Smooth muscle cell of the brain vasculature (primary cell): ENCODE data around the gene E2F3.
"Not testable (repeated sequence)": the region's sequence is repeated elsewhere in the genome, so short reads cannot be mapped to it uniquely, and the experiment has no call there.

Experiments
- DNase-seq: peaks from one replicate; pipeline ENCODE4 v3.0.0-alpha.2; 2012; ENCODE audit warnings: low read depth, low spot score

The E2F3 gene

DNA sequence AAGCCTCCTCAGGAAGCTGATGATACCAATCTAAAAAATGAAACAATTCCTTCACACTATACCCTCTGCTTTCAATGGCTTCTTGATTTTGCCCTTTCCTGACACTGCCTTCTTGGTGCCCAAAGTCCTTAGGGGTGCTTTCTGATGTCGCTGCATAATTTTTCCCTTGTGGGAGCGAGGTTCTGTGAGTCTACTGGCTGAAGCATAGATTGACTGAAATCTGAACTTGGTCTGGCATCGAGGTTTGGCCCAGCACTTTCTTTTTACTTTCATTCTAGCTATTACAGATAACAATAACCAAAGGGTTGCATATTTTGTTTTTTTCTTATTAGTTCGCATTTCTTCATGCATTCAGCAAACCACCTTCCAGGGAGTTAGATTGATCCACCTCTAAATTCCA is 65.8 kb downstream of the E2F3 start:
- no peak for DNase-seq

DNA sequence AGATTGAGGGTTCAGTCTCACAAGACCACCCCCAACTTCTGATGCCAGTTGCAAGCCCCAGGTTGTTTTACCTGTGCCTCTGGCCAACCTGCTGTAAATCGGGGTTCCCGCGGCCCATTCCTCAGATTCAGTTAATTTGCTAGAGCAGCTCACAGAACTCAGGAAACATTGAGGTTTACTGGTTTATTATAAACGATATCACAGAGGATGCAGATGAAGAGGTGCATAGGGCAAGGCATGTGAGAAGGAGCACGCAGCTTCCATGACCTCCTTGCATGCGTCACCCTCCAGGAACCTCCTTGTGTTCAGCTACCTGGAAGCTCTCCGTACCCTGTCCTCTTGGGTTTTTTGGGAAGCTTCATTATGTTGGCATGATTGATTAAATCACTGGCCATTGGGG is 66.5 kb downstream of the E2F3 start:
- no peak for DNase-seq

DNA sequence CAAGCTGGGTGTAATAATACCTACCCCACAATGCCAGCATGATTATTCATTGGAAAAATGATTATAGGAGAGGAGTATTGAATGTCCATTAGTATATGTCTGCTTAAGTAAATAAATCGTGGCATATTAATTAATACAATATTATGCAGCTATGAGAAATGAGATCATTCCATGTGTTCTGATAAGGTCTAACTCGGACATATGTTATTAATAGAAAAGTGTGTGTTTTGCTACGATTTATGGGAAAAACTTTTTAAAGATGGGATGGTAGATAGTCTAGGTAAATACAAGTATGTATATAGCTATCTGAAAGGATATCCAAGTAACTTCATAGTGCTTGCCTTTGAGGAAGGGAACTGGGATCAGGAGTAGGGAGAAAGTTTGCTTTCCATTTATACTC is 71.1 kb downstream of the E2F3 start:
- no peak for DNase-seq

DNA sequence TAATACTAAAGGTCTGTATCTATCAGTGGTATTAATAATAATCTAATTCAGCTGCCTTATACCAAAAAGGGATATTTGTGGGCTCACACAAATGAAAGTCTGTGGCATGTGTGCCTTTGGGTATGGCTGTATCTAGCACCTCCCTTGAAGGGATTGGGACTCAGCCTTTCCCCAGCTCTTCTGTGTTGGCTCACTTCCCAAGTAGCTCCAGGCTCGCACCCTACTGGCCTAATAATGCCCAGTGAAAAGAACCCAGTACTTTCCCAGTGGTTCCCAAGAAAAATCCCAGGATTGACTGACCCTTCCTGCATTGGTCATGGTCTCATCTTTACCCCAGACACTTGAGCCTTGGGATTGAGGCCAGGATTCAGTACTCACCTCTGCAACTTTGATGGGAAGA is 71.8 kb downstream of the E2F3 start:
- DNase-seq = no peak

DNA sequence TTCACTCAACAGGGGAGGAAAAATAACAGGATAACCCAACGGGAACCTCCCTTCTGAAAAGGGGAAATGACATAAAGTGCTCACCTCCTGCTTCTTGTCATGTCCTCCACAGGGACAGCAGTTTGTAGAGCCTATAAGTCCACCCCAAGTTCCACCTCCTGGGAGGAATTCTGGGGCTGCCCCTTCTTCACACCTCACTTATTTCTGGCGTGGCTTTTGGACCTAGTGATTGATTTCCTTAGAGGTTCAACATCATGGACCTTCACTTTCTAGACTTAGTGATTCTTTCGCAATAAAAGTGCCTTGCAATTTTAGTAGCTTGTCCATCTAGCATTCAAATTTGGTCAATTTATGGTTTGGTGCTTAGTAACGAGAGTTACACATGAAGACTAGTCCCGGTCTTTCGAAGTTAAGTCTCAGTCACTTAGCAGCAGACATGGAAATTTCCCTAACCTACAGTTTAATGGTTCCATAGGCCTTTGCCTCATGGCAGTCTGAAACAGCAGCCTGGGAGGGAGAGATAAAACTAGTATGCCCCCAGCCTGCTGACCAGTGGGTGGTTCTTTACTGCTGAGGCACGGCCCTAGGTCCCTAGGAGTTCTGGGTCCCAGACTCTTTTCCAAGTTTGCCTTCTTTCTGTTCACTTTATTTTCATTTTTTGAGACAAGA is 73.3 kb downstream of the E2F3 start:
- DNase-seq = no peak

DNA sequence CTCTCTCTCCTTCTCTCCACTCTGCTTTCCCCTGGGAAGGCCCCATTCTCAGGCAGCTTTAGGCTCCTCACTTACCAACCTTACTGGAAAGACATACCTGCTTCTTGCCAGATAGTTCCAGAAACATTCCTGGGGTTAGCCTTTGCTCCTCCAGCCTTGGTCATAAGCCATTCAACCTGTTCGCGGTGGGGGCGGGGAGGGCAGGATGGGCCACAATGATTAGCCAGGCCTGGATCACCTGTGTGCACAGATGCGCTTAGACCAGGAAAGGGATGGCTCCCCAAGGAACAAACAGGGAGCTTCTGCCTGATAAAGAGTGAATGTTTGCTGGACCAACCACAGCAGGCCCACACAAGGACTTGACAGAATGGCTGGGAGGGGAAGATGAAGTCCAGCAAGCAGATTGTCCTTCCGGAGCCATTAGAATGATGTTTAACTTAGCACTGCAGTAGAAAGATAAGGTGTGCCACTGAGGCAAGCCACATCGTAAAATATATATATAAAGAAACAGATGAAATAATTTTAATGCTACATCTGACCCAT is 74.9 kb downstream of the E2F3 start:
- no peak for DNase-seq

DNA sequence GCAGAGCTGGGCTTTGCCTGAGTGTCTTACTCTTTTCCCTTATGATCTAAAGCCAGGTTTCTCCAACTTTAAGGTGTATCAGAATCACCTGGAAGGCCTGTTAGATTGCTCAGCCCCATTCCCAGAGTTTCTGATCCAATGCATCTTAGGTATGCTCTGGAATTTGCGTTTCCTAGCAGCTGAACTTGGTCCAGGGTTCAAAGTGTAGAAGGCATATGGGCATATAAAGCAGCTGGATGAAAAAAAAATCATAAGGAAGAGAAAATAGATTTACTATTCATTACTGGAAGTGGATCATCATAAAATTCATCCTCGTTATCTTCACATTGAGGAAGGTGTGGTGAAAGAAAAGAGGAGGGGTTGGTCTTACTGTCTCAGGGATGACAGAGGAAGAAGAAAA is 75.8 kb downstream of the E2F3 start:
- DNase-seq = no peak

DNA sequence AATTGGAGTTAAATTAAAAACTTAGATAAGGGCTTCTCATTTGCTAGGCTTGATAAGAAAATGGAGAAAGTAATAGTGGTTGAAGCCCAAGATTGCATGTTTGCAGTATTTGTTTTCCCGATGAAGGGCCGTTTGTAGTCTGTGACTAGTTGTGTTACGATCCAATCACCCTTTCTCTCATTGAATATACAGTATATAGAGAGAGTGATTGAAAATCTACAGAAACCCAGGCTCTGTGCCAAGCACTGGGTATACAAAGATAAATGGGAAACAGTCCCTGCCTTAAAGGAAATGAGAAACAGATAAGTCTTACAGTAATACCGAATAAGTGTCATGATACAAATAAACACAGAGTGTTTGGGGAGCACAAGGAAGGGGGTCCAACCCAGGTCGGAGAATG is 77.4 kb downstream of the E2F3 start:
- DNase-seq = no peak

DNA sequence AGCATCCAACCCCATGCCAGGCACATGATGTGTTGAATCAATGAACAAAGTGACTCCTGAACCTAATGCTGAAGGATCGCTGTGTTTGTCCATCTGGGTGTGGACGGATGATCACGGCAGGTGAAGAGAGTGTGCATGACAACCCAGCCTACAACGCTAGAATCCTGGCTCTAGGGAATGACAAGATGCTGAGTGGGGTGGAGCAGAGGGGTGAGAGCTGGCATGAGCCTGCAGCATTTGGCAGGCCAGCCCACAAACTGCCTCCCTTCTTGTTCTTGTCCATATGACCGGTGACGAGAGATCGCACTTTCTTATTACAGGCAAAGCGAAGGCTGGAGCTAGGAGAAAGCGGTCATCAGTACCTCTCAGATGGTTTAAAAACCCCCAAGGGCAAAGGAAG is 77.8 kb downstream of the E2F3 start:
- no peak for DNase-seq

DNA sequence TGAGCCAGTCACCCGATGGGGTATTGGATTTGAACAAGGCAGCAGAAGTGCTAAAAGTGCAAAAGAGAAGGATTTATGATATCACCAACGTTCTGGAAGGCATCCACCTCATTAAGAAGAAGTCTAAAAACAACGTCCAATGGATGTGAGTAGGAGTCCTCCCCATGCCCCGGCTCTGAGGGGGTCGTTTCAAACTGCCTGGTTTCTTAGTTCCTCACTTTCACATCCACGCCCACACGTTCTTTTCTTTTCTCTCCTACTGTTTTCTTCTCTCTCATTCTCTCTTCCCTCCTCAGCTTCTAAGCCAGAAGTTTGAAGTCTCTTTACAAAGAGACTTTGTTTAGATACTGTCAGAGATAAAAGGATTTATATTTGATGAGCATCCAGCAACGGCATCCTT is 79.6 kb downstream of the E2F3 start:
- no peak for DNase-seq

- DNase-seq = no peak
Measured at GRCh38 chr6:20483887-20484497, 82.3 kb downstream of the E2F3 start.

DNA sequence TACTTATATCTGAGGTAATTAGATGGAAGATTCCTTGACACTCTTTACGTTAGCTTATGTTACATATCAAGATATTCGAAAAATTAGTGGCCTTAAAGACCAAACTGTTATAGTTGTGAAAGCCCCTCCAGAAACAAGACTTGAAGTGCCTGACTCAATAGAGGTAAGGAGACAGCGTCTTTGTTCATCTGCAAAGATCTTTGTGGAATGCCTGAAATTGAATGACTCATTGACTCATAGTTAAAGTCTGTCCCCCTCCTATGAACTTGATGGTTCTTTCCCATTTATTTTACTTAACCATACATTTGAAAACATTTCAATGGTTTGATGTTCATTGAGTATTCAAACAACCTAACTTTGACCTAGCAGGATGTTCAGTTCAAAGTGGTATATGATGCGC is 85.0 kb downstream of the E2F3 start:
- DNase-seq = no peak

GRCh38 chr6:20487669-20488375 is 86.1 kb downstream of the E2F3 start:
- DNase-seq = peak; percentile 6

DNA sequence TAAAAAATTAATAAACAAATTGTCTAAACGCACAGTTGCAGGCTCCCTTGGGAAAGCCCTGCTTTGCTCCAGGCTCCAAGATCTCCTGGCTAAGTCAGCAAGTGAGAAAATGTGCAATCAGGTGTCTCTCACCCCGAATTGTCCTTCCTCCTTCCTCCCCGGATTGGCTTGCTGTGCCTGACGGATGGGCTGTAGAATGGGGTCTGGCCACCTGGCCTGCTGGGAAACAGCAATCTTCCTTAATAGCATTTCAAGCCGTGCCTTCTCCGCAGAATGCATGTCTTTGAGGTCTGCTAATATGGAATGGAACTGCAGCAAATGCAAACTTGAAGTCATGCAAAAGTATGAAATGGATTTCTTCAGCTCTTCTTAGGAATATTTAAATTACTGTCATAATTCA is 88.9 kb downstream of the E2F3 start:
- no peak for DNase-seq

DNA sequence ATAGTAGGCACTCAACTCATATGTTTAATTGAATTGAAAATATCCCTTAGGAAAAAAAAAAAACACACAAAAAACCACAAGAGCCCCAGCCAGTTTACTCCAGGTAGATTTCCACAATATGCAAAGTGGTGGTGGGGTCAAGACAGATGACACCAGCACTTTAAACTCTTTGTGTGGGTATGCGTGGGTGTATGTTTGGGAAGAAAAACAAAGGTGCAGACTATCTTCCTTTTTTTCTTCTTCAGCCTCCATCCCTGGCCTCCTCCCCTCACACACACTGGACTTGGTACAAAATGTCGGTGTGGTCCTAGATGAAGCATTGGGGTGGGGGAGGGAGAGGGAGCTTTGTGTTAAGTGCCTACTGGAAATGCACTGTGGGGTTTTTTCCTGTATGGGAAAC is 90.4 kb downstream of the E2F3 start:
- DNase-seq = no peak

- DNase-seq = no peak
Measured at GRCh38 chr6:20497216-20498040, 95.7 kb downstream of the E2F3 start.

DNA sequence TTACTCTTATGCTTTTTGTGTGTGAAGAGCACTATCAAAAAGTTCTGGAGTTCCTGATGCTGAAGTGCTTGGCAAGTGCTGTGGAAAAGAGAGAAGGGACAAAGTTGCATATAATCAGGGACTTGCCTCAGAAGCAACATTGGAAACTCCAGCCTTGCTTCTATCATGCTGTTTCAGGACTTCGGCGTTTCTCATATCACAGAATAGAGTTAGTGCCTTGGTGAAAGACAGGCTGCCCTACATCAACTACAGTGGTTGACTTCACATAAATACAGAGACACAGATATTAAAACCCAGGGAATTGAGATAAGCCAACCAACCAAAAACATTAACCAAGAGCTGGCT is 96.3 kb downstream of the E2F3 start:
- DNase-seq = no peak

GRCh38 chr6:20509212-20509611 is 107.5 kb downstream of the E2F3 start:
- DNase-seq = no peak

DNA sequence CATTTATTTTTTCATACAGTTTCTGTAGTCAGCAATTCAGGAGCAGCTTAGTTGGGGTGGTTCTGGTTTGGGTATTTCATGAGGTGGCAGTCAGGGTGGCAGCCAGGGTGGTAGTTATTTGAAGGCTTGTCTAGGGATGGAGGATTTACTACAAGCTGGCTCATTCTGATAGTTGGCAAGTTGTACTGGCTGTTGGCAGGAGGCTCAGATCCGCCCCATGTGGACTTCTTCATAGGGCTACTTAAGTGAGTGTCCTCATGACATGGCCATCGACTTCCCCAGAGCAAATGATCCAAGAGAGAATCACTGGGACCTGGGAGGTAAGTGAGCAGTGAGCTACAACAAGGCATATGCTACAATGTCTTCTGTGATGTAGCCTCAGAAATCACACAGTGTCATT is 110.2 kb downstream of the E2F3 start:
- no peak for DNase-seq

DNA sequence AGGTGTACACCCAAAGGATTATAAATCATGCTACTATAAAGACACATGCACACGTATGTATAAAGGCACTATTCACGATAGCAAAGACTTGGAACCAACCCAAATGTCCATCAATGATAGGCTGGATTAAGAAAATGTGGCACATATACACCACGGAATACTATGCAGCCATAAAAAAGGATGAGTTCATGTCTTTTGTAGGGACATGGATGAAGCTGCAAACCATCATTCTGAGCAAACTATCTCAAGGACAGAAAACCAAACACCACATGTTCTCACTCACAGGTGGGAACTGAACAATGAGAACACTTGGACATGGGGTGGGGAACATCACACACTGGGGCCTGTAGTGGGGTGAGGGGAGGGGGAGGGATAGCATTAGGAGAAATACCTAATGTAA is 123.5 kb downstream of the E2F3 start:
- not testable (repeated sequence) for DNase-seq

- DNase-seq = not testable (repeated sequence)
Measured at GRCh38 chr6:20529086-20529448, 127.4 kb downstream of the E2F3 start.

DNA sequence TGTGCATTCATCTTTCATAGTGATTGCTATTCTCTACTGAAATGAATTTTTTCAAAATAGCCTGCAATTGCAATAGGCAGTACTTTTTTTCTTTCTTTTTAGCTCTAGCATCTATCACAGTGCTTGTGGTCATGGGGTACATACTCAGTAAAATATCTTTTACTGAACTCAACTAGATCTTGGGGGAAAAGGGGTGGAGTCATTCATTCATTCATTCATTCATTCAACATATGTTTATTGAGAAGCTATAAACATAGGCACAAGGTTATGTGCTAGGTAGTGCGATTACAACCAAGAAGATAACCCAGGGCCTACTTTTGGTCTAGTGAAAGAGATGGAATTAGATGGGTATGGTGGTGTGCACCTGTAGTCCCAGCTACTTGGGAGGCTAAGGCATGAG is 131.2 kb downstream of the E2F3 start:
- DNase-seq = no peak
